Ascending aorta (tissue), 2 donors: Measurements from ENCODE around the gene TMEM272. TPM values are rescaled to one million over a fixed set of nuclear protein-coding genes. Genes with fewer than 3 reads are reported as not detected.

Experiments
- DNase-seq, 2 donors: peaks; one replicate each; pipeline ENCODE4 v3.0.0-alpha.2; 2019; ENCODE audit warnings: low spot score in 2 of 2
- H3K27ac ChIP-seq, 2 donors: fragments of 200-600 bp; sonication (generic); one replicate each; pipeline ENCODE4 v1.5.1; 2016 to 2017; ENCODE audit warnings: mild to moderate bottlenecking in 1 of 2
- H3K27me3 ChIP-seq: fragments of 200-600 bp; sonication (generic); one replicate; pipeline ENCODE4 v1.5.1; 2017
- H3K36me3 ChIP-seq, 2 donors: fragments of 200-600 bp; sonication (generic); one replicate each; pipeline ENCODE4 v1.5.1; 2016
- H3K4me1 ChIP-seq, 2 donors: fragments of 200-600 bp; sonication (generic); one replicate each; pipeline ENCODE4 v1.5.1; 2016 to 2017; ENCODE audit warnings: mild to moderate bottlenecking in 1 of 2
- H3K4me3 ChIP-seq, 2 donors: fragments of 200-600 bp; sonication (generic); one replicate each; pipeline ENCODE4 v1.5.1; 2016 to 2017; ENCODE audit warnings: mild to moderate bottlenecking in 1 of 2
- H3K9me3 ChIP-seq, 2 donors: fragments of 200-600 bp; sonication (generic); one replicate each; pipeline ENCODE4 v1.5.1; 2016
- CTCF ChIP-seq, 3 experiments: fragments of 200-600 bp in 2 of 3; fragments of 450-650 bp in 1 of 3; sonication (generic) in 2 of 3; IDR thresholded peaks; one replicate each; pipeline ENCODE4 v1.5.1; 2016 to 2019; ENCODE audit warnings: antibody characterized with exemption in 3 of 3, mild to moderate bottlenecking in 1 of 3, moderate library complexity in 1 of 3
- intact Hi-C: fragments of 100-400 bp; cut with DNase I; formaldehyde crosslinking; loops from one replicate; pipeline ENCODE4 v1.15.1; 2023
- total RNA-seq: library from RNA; depleted of rRNA; stranded (reverse); fragments of >200 nt; gene quantifications from one replicate; pipeline ENCODE4 v1.1.0, GENCODE V29; 2016

Gene TMEM272
- total RNA-seq, 1 donor from 2014 or later = not detected

- TF ChIP-seq CTCF (IDR thresholded peaks at IDR 0.05) = peak in 1 of 3 experiments; percentile 30
- H3K9me3 ChIP-seq = no peaks in the 10 kb centered on the region
- intact Hi-C loops = no loop called here
- H3K27me3 ChIP-seq = no peaks in the 10 kb centered on the region
- no peaks in the 10 kb centered on the region for H3K4me1 ChIP-seq
- H3K36me3 ChIP-seq = no peaks in the 10 kb centered on the region
- no peak overlapping the region for H3K27ac ChIP-seq
- no peak overlapping the region for H3K4me3 ChIP-seq
- DNase-seq = no peak
Measured at GRCh38 chr13:51781246-51782022, 63.5 kb downstream of the TMEM272 start.

GRCh38 chr13:51780099-51780498, 64.9 kb downstream of the TMEM272 start:
- H3K4me3 ChIP-seq = no peak overlapping the region
- H3K36me3 ChIP-seq = no peaks in the 10 kb centered on the region
- intact Hi-C loops = no loop called here
- no peaks in the 10 kb centered on the region for H3K9me3 ChIP-seq
- no peaks in the 10 kb centered on the region for H3K27me3 ChIP-seq
- DNase-seq = no peak
- H3K4me1 ChIP-seq = no peaks in the 10 kb centered on the region
- TF ChIP-seq CTCF (IDR thresholded peaks at IDR 0.05) = no peak
- no peak overlapping the region for H3K27ac ChIP-seq

GRCh38 chr13:51778392-51778791, 66.6 kb downstream of the TMEM272 start:
- TF ChIP-seq CTCF (IDR thresholded peaks at IDR 0.05) = no peak
- H3K36me3 ChIP-seq = no peaks in the 10 kb centered on the region
- no peak overlapping the region for H3K27ac ChIP-seq
- DNase-seq = no peak
- no peak overlapping the region for H3K4me3 ChIP-seq
- intact Hi-C loops = no loop called here
- no peaks in the 10 kb centered on the region for H3K9me3 ChIP-seq
- no peaks in the 10 kb centered on the region for H3K4me1 ChIP-seq
- no peaks in the 10 kb centered on the region for H3K27me3 ChIP-seq

- no peaks in the 10 kb centered on the region for H3K36me3 ChIP-seq
- H3K27ac ChIP-seq = no peak overlapping the region
- intact Hi-C loops = no loop called here
- TF ChIP-seq CTCF (IDR thresholded peaks at IDR 0.05) = no peak
- H3K4me1 ChIP-seq = no peaks in the 10 kb centered on the region
- no peaks in the 10 kb centered on the region for H3K27me3 ChIP-seq
- no peaks in the 10 kb centered on the region for H3K9me3 ChIP-seq
- no peak for DNase-seq
- no peak overlapping the region for H3K4me3 ChIP-seq
Measured at GRCh38 chr13:51777921-51778320, 67.1 kb downstream of the TMEM272 start.

- Histone ChIP-seq H3K9me3 (no peaks in the 10 kb centered on the region), H3K4me3 (no peak overlapping the region), H3K27ac (no peak overlapping the region), H3K36me3 (no peaks in the 10 kb centered on the region), H3K4me1 (no peaks in the 10 kb centered on the region), H3K27me3 (no peaks in the 10 kb centered on the region)
- no peak for DNase-seq
- no peak for TF ChIP-seq CTCF (IDR thresholded peaks at IDR 0.05)
- intact Hi-C loops = no loop called here
Measured at GRCh38 chr13:51776179-51776578, 68.8 kb downstream of the TMEM272 start.
